HG03045 (cell line): ENCODE data around the gene LFNG.
"Not testable (repeated sequence)": the region's sequence is repeated elsewhere in the genome, so short reads cannot be mapped to it uniquely, and the experiment has no call there.

Experiments used
- ATAC-seq: cut with Tn5 transposase; IDR thresholded peaks from one replicate; pipeline ENCODE4 v1.9.1; 2021; ENCODE audit warnings: mild to moderate bottlenecking, moderate library complexity; ENCODE audit not compliant: unreplicated experiment

Gene LFNG

DNA sequence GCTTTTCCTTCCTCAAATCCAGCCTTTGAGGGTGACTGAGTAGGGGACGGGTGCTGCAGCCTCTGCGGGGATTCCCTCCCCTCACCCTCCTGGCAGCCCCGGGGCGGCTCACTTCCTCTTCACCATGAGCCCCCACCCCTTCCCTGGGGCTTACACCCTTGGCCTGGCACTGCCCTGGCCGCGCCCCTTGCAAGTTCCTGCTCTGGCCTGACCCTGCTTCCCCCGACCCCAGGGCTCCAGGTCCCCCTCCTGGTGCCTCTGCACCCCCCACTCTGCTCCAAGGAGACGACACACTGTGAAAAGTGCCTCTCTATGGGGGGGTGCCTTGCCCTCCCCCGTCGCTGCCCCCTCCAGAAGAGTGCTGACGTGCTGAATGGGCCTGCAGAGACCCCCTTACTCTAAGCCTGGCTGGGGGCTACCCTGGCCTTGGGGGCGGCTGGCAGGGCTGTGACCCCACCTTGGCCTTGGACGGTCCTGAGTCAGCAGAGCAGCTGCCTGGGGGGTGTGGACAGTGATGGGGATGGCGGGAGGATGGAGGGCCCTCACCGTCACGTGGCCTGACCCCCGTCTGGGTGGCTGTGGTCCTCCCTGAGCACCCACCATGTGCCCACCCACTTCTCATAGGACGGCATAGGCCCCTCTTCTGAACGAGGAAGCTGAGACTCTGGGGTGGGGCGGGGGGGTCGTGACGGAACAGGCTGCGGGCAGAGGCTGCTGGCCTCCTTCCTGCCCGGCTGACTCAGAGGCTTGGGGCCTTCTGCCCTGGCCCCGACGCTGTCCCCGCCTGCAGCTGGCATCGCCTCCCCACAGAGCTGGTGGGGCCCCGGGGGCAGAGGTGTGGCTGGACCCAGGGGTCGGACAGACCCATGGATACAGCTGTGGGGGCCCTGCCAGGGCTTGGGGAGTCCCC is 9.8 kb downstream of the LFNG start:
- no peak for ATAC-seq

DNA sequence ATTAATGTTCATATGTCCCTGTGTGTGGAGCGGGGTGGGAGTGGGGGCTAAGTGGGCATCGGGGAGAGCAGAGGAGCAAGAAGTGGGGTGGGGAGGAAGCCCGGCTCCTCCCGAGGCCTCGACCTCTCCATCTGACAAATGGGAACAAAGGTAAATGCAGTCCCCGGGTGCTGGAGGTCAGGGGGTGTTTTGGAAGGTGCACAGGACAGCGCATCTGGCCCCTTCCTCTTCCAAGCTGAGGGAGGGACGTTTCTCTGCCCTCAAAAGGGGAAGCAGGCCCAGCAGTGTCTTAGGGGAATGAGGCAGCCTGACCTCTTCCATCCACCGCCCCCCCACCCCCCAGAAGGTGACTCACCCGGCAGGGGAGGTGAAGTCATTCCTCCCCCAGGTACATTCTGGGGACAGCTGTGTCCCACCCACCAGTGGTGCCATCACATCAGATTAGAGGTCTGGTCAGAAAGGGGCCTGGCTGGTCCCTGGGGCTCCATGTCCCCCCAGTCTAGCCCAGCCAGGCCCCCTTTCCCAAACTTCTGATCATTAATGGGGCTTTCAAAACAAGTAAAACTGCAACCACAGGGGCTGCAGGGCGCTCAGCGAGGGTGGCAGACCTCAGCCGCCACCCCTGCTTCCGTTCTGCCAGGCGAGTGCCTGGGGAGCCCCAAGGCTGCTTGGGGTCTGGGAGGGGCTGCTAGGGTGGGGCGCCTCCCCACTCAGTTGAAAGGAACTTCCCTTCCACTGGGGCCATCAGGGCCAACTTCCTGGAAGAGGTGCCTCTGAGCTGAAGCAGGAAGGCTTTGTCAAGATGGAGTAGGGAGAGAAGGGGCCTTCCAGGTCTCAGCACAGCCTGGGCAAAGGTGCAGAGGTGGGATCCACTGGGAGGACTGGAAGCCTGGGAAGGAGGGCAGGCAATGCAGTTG is 10.8 kb downstream of the LFNG start:
- no peak for ATAC-seq

DNA sequence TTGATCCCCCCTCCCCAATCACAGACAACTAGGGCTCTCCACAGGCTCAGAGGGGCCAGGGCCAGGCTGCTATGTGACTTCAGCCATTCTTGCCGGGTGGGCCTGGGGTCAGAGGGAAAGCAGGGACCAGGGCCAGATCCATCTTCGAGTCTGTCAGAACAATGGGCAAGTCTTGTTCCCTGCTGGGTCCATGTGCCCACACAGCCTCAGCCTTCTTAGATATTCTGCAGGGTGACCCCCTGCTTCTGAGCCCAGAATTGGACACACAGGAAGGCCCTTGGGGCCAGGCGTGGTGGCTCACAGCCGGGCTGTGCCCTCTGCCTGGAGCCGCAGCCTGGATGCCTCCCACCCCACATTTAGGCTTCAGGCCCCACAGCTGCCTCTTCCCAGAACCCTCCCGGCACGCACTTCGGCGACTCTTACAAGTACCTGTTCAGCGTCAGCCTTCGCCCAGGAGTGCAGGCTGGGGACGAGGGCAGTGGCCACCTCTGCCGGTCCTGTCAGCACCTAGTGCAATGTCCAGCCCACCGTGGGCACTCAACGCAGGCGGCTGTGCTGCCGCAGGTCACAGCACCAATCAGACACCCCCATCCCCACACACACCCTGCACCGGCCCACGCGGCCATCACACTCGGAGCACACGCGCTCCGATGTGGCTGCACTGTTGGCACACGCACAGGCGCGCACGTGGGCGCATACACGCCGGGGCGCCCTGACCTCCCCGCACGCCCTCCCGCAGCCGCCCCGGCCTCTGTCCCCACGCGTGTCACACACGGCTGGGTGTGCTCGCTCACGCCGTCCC is 11.6 kb downstream of the LFNG start:
- ATAC-seq = not testable (repeated sequence)

DNA sequence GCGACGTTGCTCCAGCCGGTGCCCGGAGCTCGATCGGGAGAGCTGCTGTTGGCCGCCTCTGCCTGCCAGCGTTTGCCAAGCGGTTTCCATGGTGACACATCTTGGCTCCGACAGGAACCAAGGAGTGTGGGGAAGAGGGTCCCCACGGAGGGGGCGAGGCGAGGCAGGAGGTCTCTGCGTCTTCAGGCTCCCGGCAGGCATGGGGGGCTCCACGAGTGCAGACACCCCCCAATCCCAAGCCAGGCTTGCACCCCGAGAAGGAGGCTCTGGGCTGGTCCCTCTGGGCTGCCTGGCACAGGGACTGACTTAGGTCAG is 12.2 kb downstream of the LFNG start:
- ATAC-seq = not testable (repeated sequence)

DNA sequence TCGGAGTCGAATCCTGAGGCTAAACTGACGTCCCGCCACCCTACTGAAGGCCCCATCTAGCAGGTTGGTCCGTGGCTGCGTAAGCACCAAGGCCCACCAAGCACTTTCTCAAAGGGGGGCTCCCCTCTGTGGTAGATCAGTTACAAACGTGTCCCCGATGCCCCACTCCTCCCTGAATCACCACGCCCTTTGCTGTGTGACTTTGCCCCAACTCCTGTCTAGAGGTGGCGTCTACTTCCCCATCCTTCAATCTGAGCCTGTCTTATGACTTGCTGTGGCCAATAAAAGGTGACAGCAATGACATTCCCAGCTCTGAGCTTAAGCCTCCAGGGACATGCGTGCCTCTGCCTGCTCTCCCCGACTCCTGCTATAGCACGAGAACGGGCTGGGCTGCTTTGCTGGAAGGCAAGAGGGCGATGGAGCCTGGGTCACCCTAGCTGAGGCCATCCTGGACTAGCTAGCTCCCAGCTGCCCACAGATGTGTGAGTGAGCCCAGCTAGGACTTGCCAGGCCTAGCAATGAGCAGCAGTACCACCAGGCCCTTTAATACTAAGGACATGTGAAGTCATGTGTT is 12.7 kb downstream of the LFNG start:
- ATAC-seq = not testable (repeated sequence)

DNA sequence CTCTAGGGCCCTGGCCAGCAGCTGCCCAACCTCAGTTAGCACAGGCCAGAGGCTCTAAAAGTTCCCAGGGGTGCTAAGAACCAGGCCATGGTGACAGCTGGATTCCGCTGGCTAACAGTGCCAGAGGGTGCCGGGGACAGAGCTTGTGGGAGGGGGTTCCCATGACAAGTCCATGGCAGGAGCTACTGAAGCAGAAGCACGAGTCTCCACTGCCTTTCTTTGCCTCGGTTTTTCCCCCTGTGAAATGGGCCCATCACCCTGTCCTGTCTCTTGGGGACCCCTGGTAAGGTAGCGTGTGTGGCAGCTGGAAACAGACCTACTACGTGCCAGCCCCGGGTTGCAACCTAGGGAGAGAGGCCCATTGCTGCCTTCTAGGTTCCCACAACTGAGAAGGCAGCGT is 13.2 kb downstream of the LFNG start:
- ATAC-seq = not testable (repeated sequence)

DNA sequence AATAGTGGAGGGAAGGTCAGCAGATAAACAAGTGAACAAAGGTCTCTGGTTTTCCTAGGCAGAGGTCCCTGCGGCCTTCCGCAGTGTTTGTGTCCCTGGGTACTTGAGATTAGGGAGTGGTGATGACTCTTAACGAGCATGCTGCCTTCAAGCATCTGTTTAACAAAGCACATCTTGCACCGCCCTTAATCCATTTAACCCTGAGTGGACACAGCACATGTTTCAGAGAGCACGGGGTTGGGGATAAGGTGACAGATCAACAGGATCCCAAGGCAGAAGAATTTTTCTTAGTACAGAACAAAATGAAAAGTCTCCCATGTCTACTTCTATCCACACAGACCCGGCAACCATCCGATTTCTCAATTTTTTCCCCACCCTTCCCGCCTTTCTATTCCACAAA is 14.0 kb downstream of the LFNG start:
- not testable (repeated sequence) for ATAC-seq

DNA sequence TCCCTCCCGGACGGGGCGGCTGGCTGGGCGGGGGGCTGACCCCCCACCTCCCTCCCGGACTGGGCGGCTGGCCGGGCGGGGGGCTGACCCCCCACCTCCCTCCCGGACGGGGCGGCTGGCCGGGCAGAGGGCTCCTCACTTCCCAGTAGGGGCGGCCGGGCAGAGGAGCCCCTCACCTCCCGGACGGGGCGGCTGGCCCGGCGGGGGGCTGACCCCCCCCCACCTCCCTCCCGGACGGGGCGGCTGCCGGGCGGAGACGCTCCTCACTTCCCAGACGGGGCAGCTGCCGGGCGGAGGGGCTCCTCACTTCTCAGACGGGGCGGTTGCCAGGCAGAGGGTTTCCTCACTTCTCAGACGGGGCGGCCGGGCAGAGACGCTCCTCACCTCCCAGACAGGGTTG is 14.6 kb downstream of the LFNG start:
- ATAC-seq = not testable (repeated sequence)

DNA sequence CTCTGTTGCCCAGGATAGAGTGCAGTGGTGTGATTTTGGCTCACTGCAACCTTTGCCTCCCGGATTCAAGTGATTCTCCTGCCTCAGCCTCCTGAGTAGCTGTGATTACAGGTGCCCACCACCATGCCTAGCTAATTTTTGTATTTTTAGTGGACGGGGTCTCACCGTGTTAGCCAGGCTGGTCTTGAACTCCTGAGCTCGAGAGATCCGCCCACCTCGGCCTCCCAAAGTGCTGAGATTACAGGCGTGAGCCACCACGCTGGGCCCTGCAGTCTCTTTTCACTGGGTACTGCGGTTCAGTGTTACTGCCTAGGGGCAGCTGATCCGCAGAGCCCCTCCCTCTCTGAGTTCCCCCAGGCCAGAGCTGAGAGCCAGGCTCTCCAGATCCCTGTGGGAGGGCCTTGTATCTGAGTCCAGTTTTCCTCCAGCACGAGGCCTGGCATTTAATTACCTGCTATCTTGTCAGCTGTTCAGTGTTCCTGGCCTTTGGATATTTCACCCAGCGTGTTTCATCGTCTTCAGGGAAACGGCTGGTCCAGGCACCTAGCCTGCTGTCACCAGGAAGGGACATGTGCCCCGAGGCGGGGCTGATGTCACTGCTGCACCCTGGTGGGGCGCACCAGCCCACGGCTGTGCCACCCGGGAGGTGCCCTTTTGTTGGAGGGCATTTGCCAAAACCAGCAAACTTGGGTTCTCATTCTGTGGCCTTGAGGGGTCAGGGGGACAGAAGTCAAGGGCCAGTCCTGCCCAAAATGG is 16.5 kb downstream of the LFNG start:
- ATAC-seq = not testable (repeated sequence)

DNA sequence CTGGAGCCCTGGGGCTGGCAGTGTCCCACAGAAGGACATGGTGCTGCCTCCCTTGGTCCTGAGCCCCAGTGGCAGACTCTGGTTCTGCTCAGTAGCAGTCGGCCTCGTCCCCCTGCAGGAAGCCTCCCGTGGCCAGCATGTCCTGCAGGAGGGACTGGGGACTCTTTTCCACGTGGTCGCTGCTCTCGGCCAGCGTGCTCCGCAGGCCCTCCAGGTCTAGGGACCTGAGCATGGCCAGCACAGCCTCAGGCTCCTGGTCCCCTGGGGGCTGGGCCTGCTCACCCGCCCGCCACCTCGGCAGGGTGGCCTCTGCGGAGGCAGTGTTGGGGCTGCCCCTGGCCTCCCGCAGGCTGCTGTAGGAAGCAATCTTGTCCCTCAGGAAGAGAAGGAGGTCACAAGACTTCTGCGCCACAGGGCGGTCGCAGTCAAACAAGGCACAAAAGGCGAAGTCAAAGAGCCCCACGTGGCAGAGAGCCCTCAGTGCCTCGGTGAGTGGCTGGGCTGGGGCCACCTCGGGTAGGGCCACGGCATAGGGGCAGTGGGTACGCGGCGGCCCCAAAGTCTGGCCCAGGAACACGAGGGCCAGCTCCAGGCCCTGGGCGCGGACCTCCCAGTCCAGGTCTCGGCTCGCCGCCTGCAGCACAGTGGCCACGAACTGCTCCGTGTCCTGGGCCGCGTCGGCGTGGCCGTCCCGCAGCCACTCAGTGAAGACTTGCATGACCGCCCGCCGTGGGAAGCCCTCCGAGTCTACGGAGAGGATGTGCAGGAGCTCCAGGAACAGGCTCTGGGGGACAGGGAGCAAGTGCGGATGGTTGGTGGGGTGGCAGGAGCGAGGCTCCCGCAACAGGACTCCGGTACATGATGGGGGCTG is 18.6 kb downstream of the LFNG start:
- ATAC-seq = no peak

DNA sequence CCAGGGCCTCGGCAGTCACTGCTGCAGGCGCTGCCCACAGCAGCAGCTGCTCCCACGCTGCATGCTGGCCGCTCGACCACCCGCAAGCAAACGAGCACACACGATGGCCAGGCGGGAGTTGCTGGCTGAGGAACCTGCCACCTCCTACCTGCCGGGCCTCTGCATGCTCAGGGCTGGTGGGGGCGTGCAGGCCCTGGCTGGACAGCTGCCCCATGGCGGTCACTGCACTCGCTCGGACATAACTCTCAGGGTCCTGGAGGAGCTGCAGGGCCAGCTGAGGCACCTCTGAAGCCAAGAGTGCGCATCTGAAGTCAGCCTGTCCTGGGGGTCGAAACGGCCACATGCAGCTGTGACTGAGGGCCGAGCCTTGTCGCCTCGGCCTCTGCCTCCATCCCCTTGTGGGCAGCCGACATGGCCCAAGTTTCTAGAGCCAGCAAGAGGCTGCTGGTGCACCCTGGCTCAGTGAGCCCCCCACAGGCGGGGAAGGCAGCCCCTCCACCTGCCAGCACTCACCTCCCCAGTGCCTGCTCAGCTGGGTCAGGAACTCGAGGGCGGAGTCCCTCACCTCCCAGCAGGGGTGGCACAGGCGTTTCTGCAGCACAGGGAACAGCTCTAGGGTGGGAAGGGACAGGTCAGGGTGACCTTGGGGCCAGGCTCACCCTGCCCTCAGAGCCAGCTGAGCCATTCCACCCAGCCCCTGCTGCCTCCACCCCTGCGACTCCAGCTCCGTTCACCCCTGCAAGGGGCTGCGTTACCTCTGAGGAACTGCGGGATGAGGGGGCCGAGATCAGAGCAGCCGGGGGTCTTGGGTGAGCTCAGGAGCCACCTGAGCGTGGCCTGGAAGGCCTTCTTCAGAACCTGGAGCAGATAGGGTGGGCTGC is 19.7 kb downstream of the LFNG start:
- ATAC-seq = no peak

DNA sequence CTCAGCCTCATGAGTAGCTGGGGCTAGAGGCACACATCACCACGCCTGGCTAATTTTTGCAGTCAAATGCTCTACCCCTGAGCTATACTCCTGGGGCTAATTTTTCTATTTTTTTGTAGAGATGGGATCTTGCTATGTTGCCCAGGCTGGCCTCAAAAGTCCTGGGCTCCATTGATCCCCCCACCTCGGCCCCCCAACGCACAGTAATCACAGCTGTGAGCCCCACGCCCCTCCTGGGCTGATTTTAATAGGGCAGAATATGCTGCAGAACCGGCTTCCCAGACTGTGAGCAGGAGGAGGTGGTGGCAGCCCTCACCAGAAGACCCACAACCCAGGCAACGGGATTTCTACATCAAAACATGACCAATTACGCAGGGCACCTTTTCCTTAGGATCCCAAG is 20.6 kb downstream of the LFNG start:
- no peak for ATAC-seq

DNA sequence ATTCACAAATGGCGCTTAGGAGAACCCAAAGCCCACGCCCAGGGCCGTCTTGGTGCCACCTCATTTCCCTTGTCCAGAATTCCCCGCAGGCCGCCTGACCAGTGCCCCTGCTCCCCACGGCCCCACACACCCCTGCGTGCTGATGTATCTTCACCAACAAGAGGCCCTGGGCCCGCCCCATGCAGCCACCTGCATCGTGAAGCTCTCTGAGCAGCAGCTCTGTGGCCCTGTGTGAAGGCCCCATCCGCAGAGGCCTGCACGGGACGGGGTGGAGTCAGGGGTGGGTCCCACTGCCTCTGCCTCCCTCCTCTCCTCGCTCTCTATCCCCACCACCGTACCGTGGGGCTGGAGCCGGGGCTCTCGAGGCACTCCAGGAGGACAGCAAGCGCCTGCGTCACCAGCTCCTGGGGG is 21.1 kb downstream of the LFNG start:
- no peak for ATAC-seq

DNA sequence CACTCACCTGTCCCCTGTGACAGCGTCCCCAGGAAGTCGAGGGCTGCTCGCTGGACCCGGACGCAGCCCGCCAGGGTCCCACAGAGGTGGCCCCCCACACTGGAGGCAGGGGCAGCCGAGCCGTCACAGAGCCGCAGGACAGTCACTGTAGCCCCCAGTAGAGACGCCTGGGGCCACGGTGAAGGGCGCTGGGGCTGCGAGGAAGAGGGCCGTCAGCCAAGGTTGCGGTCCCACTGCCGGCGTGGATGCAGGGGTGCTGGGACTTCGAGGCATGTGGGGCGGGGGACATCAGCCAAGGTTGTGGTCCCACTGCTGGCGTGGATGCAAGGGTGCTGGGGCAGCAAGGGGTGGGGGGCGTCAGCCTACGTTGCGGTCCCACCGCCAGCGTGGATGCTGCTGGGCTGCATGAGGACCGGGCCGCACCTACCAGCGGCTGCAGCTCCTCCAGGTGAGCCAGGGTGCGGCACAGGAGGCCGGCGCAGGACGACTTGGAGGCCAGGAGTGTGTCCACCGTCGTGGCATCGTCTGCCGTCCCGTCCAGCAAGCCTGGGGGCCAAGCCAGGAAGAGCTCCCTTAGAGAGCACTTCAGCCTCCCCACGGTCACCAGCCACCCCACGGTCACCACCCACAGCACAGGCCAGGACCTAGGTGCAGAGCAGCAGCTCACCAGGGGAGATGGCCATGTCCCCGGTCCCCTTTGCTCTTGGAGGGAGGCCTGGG is 21.9 kb downstream of the LFNG start:
- ATAC-seq = no peak

DNA sequence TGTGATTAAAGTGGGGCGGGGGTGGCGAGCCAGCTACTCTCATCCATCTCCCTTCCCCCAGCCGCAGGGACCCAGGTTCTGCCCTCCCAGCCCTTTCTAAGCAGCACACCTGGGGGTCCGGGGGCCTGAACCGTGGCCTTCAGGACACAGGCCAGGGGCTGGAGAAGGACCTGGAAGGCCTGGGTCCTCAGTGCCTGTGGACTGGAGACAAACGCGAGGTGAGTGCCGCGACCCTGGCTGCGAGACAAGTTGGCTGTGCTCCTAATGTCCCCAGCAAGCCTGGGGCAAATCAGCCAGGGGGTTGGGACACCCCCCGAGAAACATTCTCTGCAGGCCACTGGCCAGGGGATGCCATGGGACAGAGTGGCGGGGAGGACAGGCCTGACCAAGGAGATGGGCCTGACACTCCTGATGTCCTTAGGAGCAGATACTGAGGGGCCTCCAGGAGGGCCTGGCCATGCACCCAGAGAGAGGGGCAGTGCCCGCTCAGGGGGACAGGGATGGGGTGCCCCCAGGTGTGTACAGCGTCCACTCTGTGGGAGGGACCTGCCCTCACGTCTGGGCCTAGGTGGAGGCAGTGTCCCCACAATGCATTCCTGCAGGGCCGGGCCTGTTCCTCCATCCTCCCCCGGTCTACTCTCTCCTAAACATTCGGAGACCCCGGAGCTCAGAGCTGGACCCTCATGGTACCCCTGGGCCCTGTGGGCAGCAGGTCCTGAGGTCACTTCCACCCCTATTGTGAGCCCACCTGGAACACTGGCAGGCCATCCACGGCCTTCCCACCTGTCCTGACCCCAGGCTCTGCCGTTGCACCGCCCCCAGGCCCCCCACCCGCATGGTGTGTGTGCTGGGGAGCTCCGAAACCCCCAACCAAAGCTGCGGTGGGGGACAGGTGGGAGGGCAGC is 22.7 kb downstream of the LFNG start:
- ATAC-seq = no peak
